Measurements from ENCODE around the gene NOL11.

GRCh38 chr17:67689534-67690177 is 28.1 kb upstream of the NOL11 start:
- TF ChIP-seq CTCF (IDR thresholded peaks at IDR 0.05) (peak in 5 of 7 experiments; percentile 55 to 79 (median 75)), EP300 (IDR thresholded peaks at IDR 0.05) (no peak), POLR2A (IDR thresholded peaks at IDR 0.05) (no peak)
